B cell (primary cell): ENCODE data around the gene GJC1. TPM values are rescaled to one million over a fixed set of nuclear protein-coding genes. Genes with fewer than 3 reads are reported as not detected.

Experiments
- ATAC-seq: fragments of 200-7000 bp; cut with Tn5 transposase; one replicate; pipeline ENCODE4 v1.10.0; 2021; ENCODE audit warnings: low read depth, mild to moderate bottlenecking, moderate number of reproducible peaks, moderate library complexity
- CTCF ChIA-PET: fragments of 350-600 bp; sonication (Branson Sonifier 250); formaldehyde crosslinking; loops from one replicate; lab custom pipeline; 2021; ENCODE audit warnings: antibody characterized with exemption, inconsistent platforms; lab: Charles Lee
- POLR2A ChIA-PET: fragments of 350-600 bp; sonication (Branson Sonifier 250); formaldehyde crosslinking; loops from one replicate; lab custom pipeline; 2021; ENCODE audit warnings: antibody characterized with exemption; lab: Charles Lee
- DNase-seq: peaks from one replicate; pipeline ENCODE4 v3.0.0; 2013
- H2AFZ ChIP-seq: 2 replicates; pipeline ENCODE4 v1.6.1; 2012; ENCODE audit warnings: mild to moderate bottlenecking, low read depth, low read length; ENCODE audit not compliant: insufficient read depth, poor library complexity, severe bottlenecking
- H3K27ac ChIP-seq, 2 donors: 1 replicate in 1 of 2; 2 replicates in 1 of 2; pipeline ENCODE4 v1.5.1; 2012 to 2013; ENCODE audit warnings: low read length in 2 of 2, mild to moderate bottlenecking in 2 of 2, moderate library complexity in 1 of 2
- H3K27me3 ChIP-seq, 4 experiments: fragments of 200-600 bp in 1 of 4; sonication (generic) in 1 of 4; replicated peaks in 1 of 4; 1 replicate in 2 of 4; 2 replicates in 2 of 4; pipeline versions ENCODE4 v1.6.1 to v1.7.0; 2013 to 2016; ENCODE audit warnings: low read length in 3 of 4, mild to moderate bottlenecking in 2 of 4, mixed read lengths in 1 of 4, moderate library complexity in 1 of 4; ENCODE audit not compliant: insufficient read depth in 4 of 4, control insufficient read depth in 3 of 4; ENCODE audit errors: control extremely low read depth in 1 of 4
- H3K36me3 ChIP-seq, 2 experiments: replicated peaks in 1 of 2; 1 replicate in 1 of 2; 2 replicates in 1 of 2; pipeline versions ENCODE4 v1.6.1 to v1.7.1; 2013; ENCODE audit warnings: low read length in 1 of 2; ENCODE audit not compliant: insufficient read depth in 2 of 2, control insufficient read depth in 1 of 2; ENCODE audit errors: control extremely low read depth in 1 of 2, extremely low read depth in 1 of 2
- H3K4me1 ChIP-seq, 2 donors: fragments of 200-600 bp in 1 of 2; sonication (generic) in 1 of 2; 1 replicate in 1 of 2; 2 replicates in 1 of 2; pipeline versions ENCODE4 v1.5.1 to v1.6.1; 2013 to 2017; ENCODE audit warnings: low read length in 2 of 2; ENCODE audit not compliant: control insufficient read depth in 2 of 2, insufficient read depth in 2 of 2
- H3K4me2 ChIP-seq: replicated peaks from 2 replicates; pipeline ENCODE3; 2012; ENCODE audit warnings: mild to moderate bottlenecking, low read depth, low read length; ENCODE audit not compliant: poor library complexity, severe bottlenecking
- H3K4me3 ChIP-seq, 5 experiments: fragments of 200-600 bp in 1 of 5; sonication (generic) in 1 of 5; 1 replicate in 3 of 5; 2 replicates in 2 of 5; pipeline versions ENCODE4 v1.5.1 to v1.7.0; 2011 to 2016; ENCODE audit warnings: low read length in 4 of 5, mild to moderate bottlenecking in 4 of 5, low read depth in 2 of 5, control low read depth in 1 of 5, moderate library complexity in 1 of 5; ENCODE audit not compliant: insufficient read depth in 1 of 5; ENCODE audit errors: control extremely low read depth in 1 of 5, extremely low read depth in 1 of 5
- H3K79me2 ChIP-seq: fragments of 200-600 bp; sonication (generic); one replicate; pipeline ENCODE4 v1.6.0; 2016; ENCODE audit warnings: low read length; ENCODE audit not compliant: control insufficient read depth, insufficient read depth
- H3K9ac ChIP-seq: fragments of 200-600 bp; sonication (generic); 2 replicates; pipeline ENCODE4 v1.6.1; 2017; ENCODE audit warnings: mild to moderate bottlenecking, low read length, moderate library complexity
- H3K9me3 ChIP-seq, 3 donors: one replicate each; pipeline versions ENCODE4 v1.6.1 to v1.7.1; 2013; ENCODE audit warnings: low read length in 2 of 3; ENCODE audit not compliant: control insufficient read depth in 2 of 3, insufficient read depth in 1 of 3; ENCODE audit errors: control extremely low read depth in 1 of 3
- H4K20me1 ChIP-seq: 2 replicates; pipeline ENCODE4 v1.6.0; 2012; ENCODE audit warnings: mild to moderate bottlenecking, low read length; ENCODE audit not compliant: insufficient read depth, control insufficient read depth, poor library complexity, severe bottlenecking
- H3K27ac Mint-ChIP-seq: one replicate; pipeline ENCODE4 v1.8.0; 2021; ENCODE audit warnings: mixed read lengths
- H3K27me3 Mint-ChIP-seq: one replicate; pipeline ENCODE4 v1.8.0; 2021; ENCODE audit warnings: mixed read lengths
- H3K4me1 Mint-ChIP-seq: one replicate; pipeline ENCODE4 v1.8.0; 2021; ENCODE audit warnings: mixed read lengths
- H3K4me3 Mint-ChIP-seq: one replicate; pipeline ENCODE4 v1.8.0; 2021; ENCODE audit warnings: mixed read lengths
- H3K9me3 Mint-ChIP-seq: one replicate; pipeline ENCODE4 v1.8.0; 2022; ENCODE audit warnings: mixed read lengths; ENCODE audit not compliant: insufficient read depth
- CTCF ChIP-seq: fragments of 200-600 bp; IDR thresholded peaks from one replicate; pipeline ENCODE4 v1.8.0; 2022; ENCODE audit warnings: antibody characterized with exemption, mild to moderate bottlenecking
- EZH2 ChIP-seq: IDR thresholded peaks from 2 replicates; pipeline ENCODE4 v1.6.1; 2012; ENCODE audit warnings: borderline replicate concordance, low read depth, mild to moderate bottlenecking, moderate library complexity, low read length; ENCODE audit not compliant: insufficient read depth, poor library complexity, severe bottlenecking
- WGBS: methylation state at CpG from one replicate; pipeline ENCODE4 v1.1.5; 2013; ENCODE audit warnings: missing lambda C conversion rate; ENCODE audit not compliant: insufficient coverage; 5-methylcytosine and 5-hydroxymethylcytosine counted together
- intact Hi-C: fragments of 100-400 bp; cut with micrococcal nuclease; formaldehyde crosslinking; loops from one replicate; pipeline ENCODE4 v1.10.0; 2022
- polyA plus RNA-seq: library from polyadenylated mRNA; depleted of rRNA; stranded (reverse); fragments of >200 nt; gene quantifications from 2 replicates; pipeline ENCODE4 v1.2.3, GENCODE V29; 2012
- total RNA-seq, 2 donors: library from RNA; stranded (reverse); fragments of 120-200 nt in 1 of 2; gene quantifications; 1 replicate in 1 of 2; 2 replicates in 1 of 2; pipeline versions ENCODE4 v1.2.3 to v1.2.4, GENCODE V29; 2013 to 2022

The GJC1 gene
- total and polyA plus RNA-seq, 2 donors (not counting 1 experiment from before 2014, with no cell fraction given), result not detected

DNA sequence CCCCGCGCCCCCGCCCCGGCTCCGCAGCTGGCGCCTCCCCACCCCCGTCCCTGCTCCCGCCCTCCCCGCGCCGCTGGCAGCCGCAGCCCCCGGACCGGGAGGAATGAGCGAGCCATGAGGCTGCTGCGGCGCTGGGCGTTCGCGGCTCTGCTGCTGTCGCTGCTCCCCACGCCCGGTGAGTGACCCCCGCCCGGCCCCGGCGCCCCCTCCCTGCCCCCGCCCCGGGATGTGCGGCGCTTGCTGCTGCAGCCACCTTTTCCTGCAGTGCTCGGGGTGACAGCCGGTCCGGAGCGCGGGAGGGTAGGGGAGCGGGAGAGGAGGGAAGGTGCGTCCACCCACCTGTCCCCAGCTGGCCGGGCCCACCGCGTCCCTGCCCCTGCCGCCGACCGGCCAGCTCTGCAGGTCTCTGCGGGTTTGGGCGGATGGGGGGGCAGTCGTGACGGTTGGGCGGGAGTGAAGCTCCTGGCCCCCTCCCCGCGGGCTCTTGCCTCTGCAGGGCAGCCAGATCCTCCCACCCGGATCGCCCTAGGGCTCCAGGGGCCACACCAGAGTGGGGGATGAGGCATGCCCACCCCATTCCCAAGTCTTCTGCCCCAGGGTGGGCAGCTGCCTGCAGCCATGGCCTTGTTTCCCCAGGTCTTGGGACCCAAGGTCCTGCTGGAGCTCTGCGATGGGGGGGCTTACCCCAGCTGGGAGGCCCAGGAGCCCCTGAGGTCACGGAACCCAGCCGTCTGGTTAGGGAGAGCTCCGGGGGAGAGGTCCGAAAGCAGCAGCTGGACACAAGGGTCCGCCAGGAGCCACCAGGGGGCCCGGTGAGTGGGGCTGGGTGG is 70.8 kb downstream of the GJC1 start:
- Histone ChIP-seq H3K79me2 (no peaks in the 10 kb centered on the region), H3K4me1 (peaks cover 11 to 12% of the 10 kb centered on the region in 2 donors), H3K36me3 (no peaks in the 10 kb centered on the region), H3K27ac (no peak overlapping the region), H3K4me3 (peak overlapping the region in 2 of 5 experiments; percentile 24 to 41), H3K9me3 (peaks cover 0 to 6% (median 0%) of the 10 kb centered on the region in 3 donors), H4K20me1 (no peaks in the 10 kb centered on the region), H3K27me3 (peaks cover 0 to 43% (median 16%) of the 10 kb centered on the region in 4 experiments), H3K4me2 (peak overlapping the region; percentile 76), H3K9ac (peak overlapping the region; percentile 26), H2AFZ (peak overlapping the region; percentile 46)
- DNase-seq (peak; percentile 35), ATAC-seq (no peak)
- ChIA-PET POLR2A (no interaction called here), CTCF (no interaction called here)
- intact Hi-C loops, result no loop called here
- H3K4me1 Mint-ChIP-seq, result peaks cover 3% of the 10 kb centered on the region
- H3K27me3 Mint-ChIP-seq, result peaks cover 31% of the 10 kb centered on the region
- WGBS, result 9% methylated on average over 49 of the region's 60 CpGs
- TF ChIP-seq EZH2, result no peak
- TF ChIP-seq CTCF, result no peak
- no peak overlapping the region for H3K27ac Mint-ChIP-seq
- no peak overlapping the region for H3K4me3 Mint-ChIP-seq
- no peaks in the 10 kb centered on the region for H3K9me3 Mint-ChIP-seq

DNA sequence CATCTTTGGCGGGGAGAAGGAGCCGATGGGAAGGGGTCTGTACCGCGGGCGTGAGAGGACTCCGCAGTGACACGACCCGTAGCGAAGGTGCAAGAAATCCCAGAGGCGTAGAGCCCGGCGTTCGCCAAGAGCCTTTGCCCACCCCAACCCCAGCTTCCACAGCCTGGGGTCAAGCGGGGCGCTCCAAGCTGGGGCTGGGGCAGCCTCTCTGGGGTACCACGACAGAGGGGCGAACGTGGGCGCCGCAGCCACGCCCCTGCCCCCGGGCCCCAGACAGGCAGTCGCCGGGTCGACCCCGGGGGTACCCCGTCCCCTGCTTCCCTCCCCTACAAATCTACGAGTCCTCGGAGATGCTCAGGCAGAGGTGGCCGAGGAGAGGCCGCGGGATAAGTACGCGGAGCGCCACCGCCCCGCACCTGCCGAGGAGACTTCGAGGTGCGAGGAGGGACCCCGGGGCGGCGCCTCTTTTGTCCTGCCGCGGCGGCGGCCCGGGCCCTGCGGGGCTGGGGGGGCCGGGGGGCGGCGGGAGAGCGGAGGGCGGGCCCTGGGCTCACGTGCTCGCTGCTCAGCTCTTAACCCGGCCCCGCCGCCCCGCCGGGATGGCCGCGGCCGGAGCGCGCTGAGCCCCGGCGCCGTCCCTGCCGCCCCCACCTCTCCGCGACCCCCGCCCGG is 71.5 kb downstream of the GJC1 start, which contains the start of gene ADAM11:
Gene ADAM11 (plus strand): TSS at position 575 of the 672 bp plus-strand sequence. CDS start 212 bp downstream, outside the sequence.
- ATAC-seq, result peak; percentile 47
- intact Hi-C loops, result no loop called here
- 7% methylated on average over 67 of the region's 74 CpGs for WGBS
- Mint-ChIP-seq H3K27ac (no peak within 1 kb of the TSS), H3K4me3 (peak within 1 kb of the TSS; percentile 61), H3K27me3 (peaks cover 33% of the 10 kb centered on the region), H3K9me3 (no peaks in the 10 kb centered on the region), H3K4me1 (peaks cover 3% of the 10 kb centered on the region)
- H4K20me1 ChIP-seq, result no peaks in the 10 kb centered on the region
- no peak within 1 kb of the TSS for H3K27ac ChIP-seq
- peaks cover 0 to 6% (median 0%) of the 10 kb centered on the region in 3 donors for H3K9me3 ChIP-seq
- POLR2A ChIA-PET, result no interaction called here
- TF ChIP-seq CTCF (no peak), EZH2 (no peak)
- CTCF ChIA-PET, result no interaction called here
- peaks cover 11 to 12% of the 10 kb centered on the region in 2 donors for H3K4me1 ChIP-seq
- DNase-seq, result peak; percentile 38
- peak within 1 kb of the TSS; percentile 26 for H3K9ac ChIP-seq
- peaks cover 0 to 39% (median 16%) of the 10 kb centered on the region in 4 experiments for H3K27me3 ChIP-seq
- peak within 1 kb of the TSS; percentile 52 for H2AFZ ChIP-seq
- H3K79me2 ChIP-seq, result no peaks in the 10 kb centered on the region
- peak within 1 kb of the TSS; percentile 76 for H3K4me2 ChIP-seq
- no peaks in the 10 kb centered on the region for H3K36me3 ChIP-seq
- peak within 1 kb of the TSS in 2 of 5 experiments; percentile 25 to 41 for H3K4me3 ChIP-seq
